Esophagus muscularis mucosa (tissue), 4 donors: ENCODE data around the gene MREG. TPM values are rescaled to one million over a fixed set of nuclear protein-coding genes. Genes with fewer than 3 reads are reported as not detected.

ENCODE experiments used
- DNase-seq: peaks from one replicate; pipeline ENCODE4 v3.0.0-alpha.2; 2017; ENCODE audit errors: extremely low spot score
- H3K27ac ChIP-seq, 4 donors: fragments of 200-600 bp; sonication (generic); replicated peaks in 1 of 4; 1 replicate in 3 of 4; 2 replicates in 1 of 4; pipeline ENCODE4 v1.5.1; 2016 to 2019; ENCODE audit warnings: mild to moderate bottlenecking in 1 of 4
- H3K27me3 ChIP-seq, 4 donors: fragments of 200-600 bp; sonication (generic); one replicate each; pipeline versions ENCODE4 v1.5.1 to v1.6.0; 2016 to 2019
- H3K36me3 ChIP-seq, 4 donors: fragments of 200-600 bp; sonication (generic); one replicate each; pipeline ENCODE4 v1.5.1; 2016 to 2019
- H3K4me1 ChIP-seq, 4 donors: fragments of 200-600 bp; sonication (generic); one replicate each; pipeline ENCODE4 v1.5.1; 2016 to 2019
- H3K4me3 ChIP-seq, 4 donors: fragments of 200-600 bp; sonication (generic); 1 replicate in 2 of 4; 2 replicates in 2 of 4; pipeline ENCODE4 v1.5.1; 2016 to 2019; ENCODE audit warnings: mild to moderate bottlenecking in 4 of 4, moderate library complexity in 1 of 4
- H3K9me3 ChIP-seq, 4 donors: fragments of 200-600 bp; sonication (generic); 1 replicate in 3 of 4; 2 replicates in 1 of 4; pipeline ENCODE4 v1.5.1; 2016 to 2019
- CTCF ChIP-seq, 3 experiments: fragments of 200-600 bp in 2 of 3; fragments of 450-650 bp in 1 of 3; sonication (generic) in 2 of 3; IDR thresholded peaks; one replicate each; pipeline ENCODE4 v1.5.1; 2017 to 2019; ENCODE audit warnings: antibody characterized with exemption in 3 of 3, mild to moderate bottlenecking in 2 of 3, moderate library complexity in 1 of 3
- EP300 ChIP-seq: sonication (generic); formaldehyde crosslinking; IDR thresholded peaks from one replicate; pipeline ENCODE4 v1.6.1; 2017; ENCODE audit warnings: antibody characterized with exemption
- POLR2A ChIP-seq: fragments of 450-650 bp; IDR thresholded peaks from one replicate; pipeline ENCODE4 v1.6.1; 2017; ENCODE audit warnings: antibody characterized with exemption, moderate library complexity, mild to moderate bottlenecking, low read depth
- POLR2AphosphoS5 ChIP-seq, 2 donors: sonication (generic); formaldehyde crosslinking; IDR thresholded peaks; one replicate each; pipeline ENCODE4 v1.6.1; 2017; ENCODE audit warnings: antibody characterized with exemption in 2 of 2
- WGBS: methylation state at CpG from one replicate; pipeline ENCODE4 v1.1.5; 2018; 5-methylcytosine and 5-hydroxymethylcytosine counted together
- intact Hi-C: fragments of 100-400 bp; cut with DNase I; formaldehyde crosslinking; loops from one replicate; pipeline ENCODE4 v1.15.1; 2023
- total RNA-seq, 4 donors: library from RNA; depleted of rRNA; stranded (reverse); fragments of >200 nt; gene quantifications; one replicate each; pipeline versions ENCODE4 v1.1.0 to v1.2.1, GENCODE V29; 2016

The MREG gene
- total RNA-seq, 4 donors from 2014 or later, result 0.40 to 1.2 (median 0.70) TPM

GRCh38 chr2:215921895-215922294 lies 91.5 kb downstream of the MREG start:
- Histone ChIP-seq H3K4me1 (peaks cover 5 to 32% (median 28%) of the 10 kb centered on the region in 4 donors), H3K9me3 (no peaks in the 10 kb centered on the region), H3K36me3 (no peaks in the 10 kb centered on the region), H3K27ac (no peak overlapping the region), H3K27me3 (no peaks in the 10 kb centered on the region), H3K4me3 (no peak overlapping the region)
- TF ChIP-seq POLR2AphosphoS5 (IDR thresholded peaks at IDR 0.05) (no peak), EP300 (no peak), CTCF (IDR thresholded peaks at IDR 0.05) (no peak), POLR2A (no peak)
- DNase-seq, result peak; percentile 55
- intact Hi-C loops, result no loop called here
- WGBS, result 38% methylated on average over 3 of the region's 3 CpGs

- Histone ChIP-seq H3K27ac (peak overlapping the region in 3 of 4 donors; percentile 6 to 61 (median 36)), H3K9me3 (no peaks in the 10 kb centered on the region), H3K4me3 (no peak overlapping the region), H3K4me1 (peaks cover 5 to 32% (median 28%) of the 10 kb centered on the region in 4 donors), H3K36me3 (no peaks in the 10 kb centered on the region), H3K27me3 (no peaks in the 10 kb centered on the region)
- DNase-seq, result no peak
- WGBS, result 26% methylated on average over 8 of the region's 8 CpGs
- intact Hi-C loops, result no loop called here
- no peak for TF ChIP-seq POLR2A
- peak in 1 of 2 donors; percentile 44 for TF ChIP-seq POLR2AphosphoS5 (IDR thresholded peaks at IDR 0.05)
- peak; percentile 77 to 92 (median 81) for TF ChIP-seq CTCF (IDR thresholded peaks at IDR 0.05)
- no peak for TF ChIP-seq EP300
Measured at GRCh38 chr2:215920244-215921100, 92.9 kb downstream of the MREG start.

GRCh38 chr2:215919624-215920243 lies 93.6 kb downstream of the MREG start:
- no peak overlapping the region for H3K4me3 ChIP-seq
- no peaks in the 10 kb centered on the region for H3K9me3 ChIP-seq
- TF ChIP-seq POLR2AphosphoS5 (IDR thresholded peaks at IDR 0.05) (no peak), EP300 (no peak), POLR2A (no peak), CTCF (IDR thresholded peaks at IDR 0.05) (no peak)
- intact Hi-C loops, result loop anchor here (5.0 to 10.0 kb wide), 2 partner anchors 305 to 467 kb away; no protein-coding TSS in a partner anchor
- H3K27me3 ChIP-seq, result no peaks in the 10 kb centered on the region
- H3K4me1 ChIP-seq, result peaks cover 5 to 32% (median 28%) of the 10 kb centered on the region in 4 donors
- DNase-seq, result no peak
- H3K27ac ChIP-seq, result peak overlapping the region; percentile 36 to 61 (median 57)
- no peaks in the 10 kb centered on the region for H3K36me3 ChIP-seq
- WGBS, result 65% methylated on average over 8 of the region's 8 CpGs

GRCh38 chr2:215918901-215919599 lies 94.3 kb downstream of the MREG start:
- no peaks in the 10 kb centered on the region for H3K36me3 ChIP-seq
- H3K27ac ChIP-seq, result peak overlapping the region; percentile 36 to 61 (median 57)
- no peaks in the 10 kb centered on the region for H3K9me3 ChIP-seq
- no peaks in the 10 kb centered on the region for H3K27me3 ChIP-seq
- TF ChIP-seq POLR2A, result no peak
- no peak for TF ChIP-seq POLR2AphosphoS5 (IDR thresholded peaks at IDR 0.05)
- no peak for TF ChIP-seq CTCF (IDR thresholded peaks at IDR 0.05)
- no peak for TF ChIP-seq EP300
- peaks cover 5 to 32% (median 28%) of the 10 kb centered on the region in 4 donors for H3K4me1 ChIP-seq
- WGBS, result 49% methylated on average over 3 of the region's 3 CpGs
- no peak for DNase-seq
- no peak overlapping the region for H3K4me3 ChIP-seq
- intact Hi-C loops, result loop anchor here (5.0 to 10.0 kb wide), 2 partner anchors 304 to 467 kb away; no protein-coding TSS in a partner anchor
